HG02973 (cell line): ENCODE results near the gene SLC30A3.

Source experiments
- ATAC-seq: cut with Tn5 transposase; IDR thresholded peaks from one replicate; pipeline ENCODE4 v1.9.1; 2021; ENCODE audit warnings: moderate library complexity; ENCODE audit not compliant: unreplicated experiment

SLC30A3 gene

GRCh38 chr2:27261926-27262298 is 935 bp downstream of the SLC30A3 start:
- ATAC-seq: no peak

- no peak for ATAC-seq
Measured at GRCh38 chr2:27261241-27261925, 1.5 kb downstream of the SLC30A3 start.

GRCh38 chr2:27258051-27258450 is 4.8 kb downstream of the SLC30A3 start:
- ATAC-seq: no peak

- no peak for ATAC-seq
Measured at GRCh38 chr2:27256855-27257454, 5.9 kb downstream of the SLC30A3 start.

GRCh38 chr2:27255660-27256059 is 7.2 kb downstream of the SLC30A3 start:
- no peak for ATAC-seq

- no peak for ATAC-seq
Measured at GRCh38 chr2:27255187-27255586, 7.7 kb downstream of the SLC30A3 start.

- ATAC-seq: no peak
Measured at GRCh38 chr2:27251766-27252165, 11.1 kb downstream of the SLC30A3 start.

GRCh38 chr2:27250652-27251379 is 12.0 kb downstream of the SLC30A3 start:
- no peak for ATAC-seq

- no peak for ATAC-seq
Measured at GRCh38 chr2:27249891-27250651, 12.8 kb downstream of the SLC30A3 start.

GRCh38 chr2:27249159-27249890 is 13.5 kb downstream of the SLC30A3 start:
- no peak for ATAC-seq

- ATAC-seq: no peak
Measured at GRCh38 chr2:27247893-27248292, 15.0 kb downstream of the SLC30A3 start.

GRCh38 chr2:27245626-27246025 is 17.2 kb downstream of the SLC30A3 start:
- ATAC-seq: no peak

GRCh38 chr2:27245116-27245515 is 17.7 kb downstream of the SLC30A3 start:
- ATAC-seq: no peak

GRCh38 chr2:27243391-27244130 is 19.3 kb downstream of the SLC30A3 start:
- ATAC-seq: no peak

GRCh38 chr2:27242614-27242951 is 20.3 kb downstream of the SLC30A3 start:
- ATAC-seq: no peak

- ATAC-seq: no peak
Measured at GRCh38 chr2:27241761-27242613, 20.9 kb downstream of the SLC30A3 start.

GRCh38 chr2:27240406-27240805 is 22.4 kb downstream of the SLC30A3 start:
- ATAC-seq: no peak

GRCh38 chr2:27238976-27239375 is 23.9 kb downstream of the SLC30A3 start:
- no peak for ATAC-seq

- ATAC-seq: no peak
Measured at GRCh38 chr2:27237341-27237945, 25.4 kb downstream of the SLC30A3 start.
